CD4-positive, alpha-beta memory T cell (primary cell): ENCODE measurements around the gene FGR. TPM values are rescaled to one million over a fixed set of nuclear protein-coding genes. Genes with fewer than 3 reads are reported as not detected.

Experiments used
- CTCF ChIA-PET: fragments of 350-600 bp; sonication (Branson Sonifier 250); formaldehyde crosslinking; loops from one replicate; lab custom pipeline; 2021; ENCODE audit warnings: inconsistent platforms; ENCODE audit not compliant: partially characterized antibody; lab: Charles Lee
- POLR2A ChIA-PET: fragments of 350-600 bp; sonication (Branson Sonifier 250); formaldehyde crosslinking; loops from one replicate; lab custom pipeline; 2021; ENCODE audit not compliant: partially characterized antibody; lab: Charles Lee
- DNase-seq, 5 donors: peaks; one replicate each; pipeline versions ENCODE4 v3.0.0 to v3.0.0-alpha.2; 2020 to 2022; ENCODE audit warnings: mixed read lengths in 1 of 5
- H3K27ac ChIP-seq: one replicate; pipeline ENCODE4 v1.7.0; 2013; ENCODE audit warnings: low read depth, low read length
- H3K27me3 ChIP-seq: 2 replicates; pipeline ENCODE4 v1.7.0; 2013; ENCODE audit warnings: mild to moderate bottlenecking, low read length, moderate library complexity; ENCODE audit not compliant: insufficient read depth
- H3K36me3 ChIP-seq: 2 replicates; pipeline ENCODE4 v1.7.0; 2013; ENCODE audit warnings: mild to moderate bottlenecking, low read length, moderate library complexity; ENCODE audit not compliant: insufficient read depth
- H3K4me1 ChIP-seq: 2 replicates; pipeline ENCODE4 v1.7.0; 2013; ENCODE audit warnings: mild to moderate bottlenecking, low read length, moderate library complexity; ENCODE audit not compliant: insufficient read depth
- H3K4me3 ChIP-seq, 2 donors: one replicate each; pipeline ENCODE4 v1.7.0; 2013; ENCODE audit warnings: low read length in 2 of 2, mild to moderate bottlenecking in 1 of 2
- H3K9me3 ChIP-seq, 2 donors: one replicate each; pipeline ENCODE4 v1.7.0; 2013; ENCODE audit warnings: low read length in 2 of 2, control low read depth in 1 of 2; ENCODE audit not compliant: control insufficient read depth in 1 of 2
- H3K27ac Mint-ChIP-seq, 7 donors: one replicate each; pipeline ENCODE4 v1.8.0; 2020 to 2021; ENCODE audit warnings: mixed read lengths in 7 of 7, mild to moderate bottlenecking in 6 of 7, inconsistent platforms in 3 of 7, moderate library complexity in 3 of 7
- H3K27me3 Mint-ChIP-seq, 2 donors: one replicate each; pipeline ENCODE4 v1.8.0; 2020 to 2021; ENCODE audit warnings: mixed read lengths in 2 of 2
- H3K36me3 Mint-ChIP-seq, 2 donors: one replicate each; pipeline ENCODE4 v1.8.0; 2020 to 2021; ENCODE audit warnings: mixed read lengths in 2 of 2, inconsistent platforms in 1 of 2, mild to moderate bottlenecking in 1 of 2
- H3K4me1 Mint-ChIP-seq, 4 donors: one replicate each; pipeline ENCODE4 v1.8.0; 2020 to 2021; ENCODE audit warnings: mixed read lengths in 4 of 4, mild to moderate bottlenecking in 1 of 4
- H3K4me3 Mint-ChIP-seq, 8 donors: one replicate each; pipeline ENCODE4 v1.8.0; 2020 to 2021; ENCODE audit warnings: mixed read lengths in 8 of 8, mild to moderate bottlenecking in 7 of 8, moderate library complexity in 6 of 8, inconsistent platforms in 3 of 8
- H3K9me3 Mint-ChIP-seq, 8 donors: one replicate each; pipeline ENCODE4 v1.8.0; 2020 to 2021; ENCODE audit warnings: mixed read lengths in 8 of 8, mild to moderate bottlenecking in 5 of 8, inconsistent platforms in 3 of 8, moderate library complexity in 1 of 8
- intact Hi-C: fragments of 100-400 bp; cut with micrococcal nuclease; formaldehyde crosslinking; loops from one replicate; pipeline ENCODE4 v1.15.1; 2023
- polyA plus RNA-seq, 2 donors: library from polyadenylated mRNA; unstranded; fragments of 300-500 nt; fragmentation: Illumina TruSeq; gene quantifications; one replicate each; pipeline ENCODE4 v1.2.3, GENCODE V29; 2021
- total RNA-seq, 2 experiments: library from RNA; stranded (reverse); gene quantifications; one replicate each; pipeline ENCODE4 v1.2.3, GENCODE V29; 2021

Gene FGR
- total and polyA plus RNA-seq, 4 experiments from 2014 or later = 0.12 to 2.9 (median 1.4) TPM

GRCh38 chr1:27666791-27667254, 31.8 kb upstream of the FGR start:
- Histone ChIP-seq H3K4me3 (no peak overlapping the region), H3K9me3 (no peaks in the 10 kb centered on the region), H3K27ac (no peak overlapping the region), H3K4me1 (peaks cover 50% of the 10 kb centered on the region), H3K36me3 (peaks cover 5% of the 10 kb centered on the region), H3K27me3 (no peaks in the 10 kb centered on the region)
- H3K27me3 Mint-ChIP-seq = no peaks in the 10 kb centered on the region
- H3K36me3 Mint-ChIP-seq = peaks cover 14 to 18% of the 10 kb centered on the region in 2 donors
- intact Hi-C loops = no loop called here
- no peaks in the 10 kb centered on the region for H3K9me3 Mint-ChIP-seq
- ChIA-PET CTCF (interaction anchor here (0.7 to 13.1 kb wide), 5 partner anchors 54 to 526 kb away, joined by 3 to 550 read pairs (median 5); partner anchors contain the start of genes AHDC1, FAM76A and STX12), POLR2A (interaction anchor here (0.6 to 6.9 kb wide), 2 partner anchors 54 to 146 kb away, joined by 3 to 237 read pairs; no protein-coding TSS in a partner anchor)
- no peak overlapping the region for H3K4me3 Mint-ChIP-seq
- H3K4me1 Mint-ChIP-seq = peaks cover 31 to 46% (median 39%) of the 10 kb centered on the region in 4 donors
- H3K27ac Mint-ChIP-seq = peak overlapping the region in 3 of 7 donors; percentile 7 to 72 (median 53)
- no peak for DNase-seq

DNA sequence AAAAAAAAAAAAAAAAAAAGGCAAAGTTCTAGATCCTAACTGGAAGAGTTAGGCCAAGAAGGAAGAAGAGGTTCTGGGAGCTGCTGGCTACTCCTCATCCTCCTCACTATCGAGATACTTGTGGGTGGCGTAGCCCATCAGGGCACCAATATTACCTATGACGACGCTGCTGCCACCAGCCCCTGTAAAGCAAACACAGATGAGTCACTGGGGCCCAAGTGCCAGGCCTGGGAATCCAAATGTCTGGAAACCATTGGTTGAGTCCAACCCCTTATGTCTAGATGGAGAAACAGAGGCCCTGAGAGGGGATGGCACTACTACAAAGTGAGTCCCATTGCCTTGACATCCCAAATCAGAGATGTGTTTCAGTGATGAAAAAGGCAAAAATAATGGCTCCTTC, 31.3 kb upstream of the FGR start:
- H3K27me3 ChIP-seq = no peaks in the 10 kb centered on the region
- POLR2A ChIA-PET = interaction anchor here (0.6 to 6.9 kb wide), 2 partner anchors 53 to 145 kb away, joined by 3 to 237 read pairs; no protein-coding TSS in a partner anchor
- H3K9me3 Mint-ChIP-seq = peaks cover 0 to under 1% (median 0%) of the 10 kb centered on the region in 8 donors
- H3K27ac ChIP-seq = no peak overlapping the region
- H3K27me3 Mint-ChIP-seq = no peaks in the 10 kb centered on the region
- no peak for DNase-seq
- CTCF ChIA-PET = interaction anchor here (1.6 to 13.1 kb wide), 4 partner anchors 16 to 110 kb away, joined by 5 to 550 read pairs (median 10); partner anchors contain the start of genes AHDC1 and FAM76A
- no peak overlapping the region for H3K4me3 ChIP-seq
- peaks cover 14 to 18% of the 10 kb centered on the region in 2 donors for H3K36me3 Mint-ChIP-seq
- intact Hi-C loops = no loop called here
- peaks cover 5% of the 10 kb centered on the region for H3K36me3 ChIP-seq
- no peaks in the 10 kb centered on the region for H3K9me3 ChIP-seq
- peaks cover 50% of the 10 kb centered on the region for H3K4me1 ChIP-seq
- no peak overlapping the region for H3K4me3 Mint-ChIP-seq
- peak overlapping the region in 2 of 7 donors; percentile 7 to 12 for H3K27ac Mint-ChIP-seq
- H3K4me1 Mint-ChIP-seq = peaks cover 32 to 46% (median 40%) of the 10 kb centered on the region in 4 donors

GRCh38 chr1:27665016-27665651, 30.1 kb upstream of the FGR start:
- CTCF ChIA-PET = interaction anchor here (1.1 to 13.1 kb wide), 6 partner anchors 13 to 142 kb away, joined by 3 to 550 read pairs (median 5); partner anchors contain the start of genes AHDC1 and FAM76A
- DNase-seq = no peak
- H3K27me3 Mint-ChIP-seq = no peaks in the 10 kb centered on the region
- no peaks in the 10 kb centered on the region for H3K27me3 ChIP-seq
- H3K4me3 Mint-ChIP-seq = no peak overlapping the region
- no peak overlapping the region for H3K27ac ChIP-seq
- peak overlapping the region in 1 of 7 donors; percentile 25 for H3K27ac Mint-ChIP-seq
- H3K36me3 Mint-ChIP-seq = peaks cover 15 to 18% of the 10 kb centered on the region in 2 donors
- intact Hi-C loops = no loop called here
- H3K9me3 Mint-ChIP-seq = peaks cover 0 to 2% (median 0%) of the 10 kb centered on the region in 8 donors
- no peak overlapping the region for H3K4me3 ChIP-seq
- no peaks in the 10 kb centered on the region for H3K9me3 ChIP-seq
- H3K4me1 Mint-ChIP-seq = peaks cover 35 to 46% (median 41%) of the 10 kb centered on the region in 4 donors
- peaks cover 50% of the 10 kb centered on the region for H3K4me1 ChIP-seq
- peaks cover 5% of the 10 kb centered on the region for H3K36me3 ChIP-seq
- POLR2A ChIA-PET = interaction anchor here (0.6 to 6.9 kb wide), 2 partner anchors 52 to 61 kb away, joined by 3 to 237 read pairs; partner anchors contain the start of gene AHDC1

- Mint-ChIP-seq H3K36me3 (peaks cover 16 to 18% of the 10 kb centered on the region in 2 donors), H3K27ac (no peak overlapping the region), H3K4me3 (no peak overlapping the region), H3K9me3 (peaks cover 0 to 2% (median 0%) of the 10 kb centered on the region in 8 donors), H3K4me1 (peaks cover 35 to 45% (median 41%) of the 10 kb centered on the region in 4 donors), H3K27me3 (no peaks in the 10 kb centered on the region)
- Histone ChIP-seq H3K36me3 (peaks cover 5% of the 10 kb centered on the region), H3K4me1 (peaks cover 46% of the 10 kb centered on the region), H3K27me3 (no peaks in the 10 kb centered on the region), H3K27ac (no peak overlapping the region), H3K4me3 (no peak overlapping the region), H3K9me3 (no peaks in the 10 kb centered on the region)
- POLR2A ChIA-PET = interaction anchor here (0.6 to 6.9 kb wide), 4 partner anchors 51 to 851 kb away, joined by 3 to 237 read pairs (median 4); partner anchors contain the start of gene AHDC1
- intact Hi-C loops = no loop called here
- CTCF ChIA-PET = interaction anchor here (1.2 to 13.1 kb wide), 7 partner anchors 14 to 199 kb away, joined by 3 to 550 read pairs (median 7); partner anchors contain the start of gene AHDC1
- no peak for DNase-seq
These were observed 29.3 kb upstream of the FGR start for GRCh38 chr1:27664291-27664690.

DNA sequence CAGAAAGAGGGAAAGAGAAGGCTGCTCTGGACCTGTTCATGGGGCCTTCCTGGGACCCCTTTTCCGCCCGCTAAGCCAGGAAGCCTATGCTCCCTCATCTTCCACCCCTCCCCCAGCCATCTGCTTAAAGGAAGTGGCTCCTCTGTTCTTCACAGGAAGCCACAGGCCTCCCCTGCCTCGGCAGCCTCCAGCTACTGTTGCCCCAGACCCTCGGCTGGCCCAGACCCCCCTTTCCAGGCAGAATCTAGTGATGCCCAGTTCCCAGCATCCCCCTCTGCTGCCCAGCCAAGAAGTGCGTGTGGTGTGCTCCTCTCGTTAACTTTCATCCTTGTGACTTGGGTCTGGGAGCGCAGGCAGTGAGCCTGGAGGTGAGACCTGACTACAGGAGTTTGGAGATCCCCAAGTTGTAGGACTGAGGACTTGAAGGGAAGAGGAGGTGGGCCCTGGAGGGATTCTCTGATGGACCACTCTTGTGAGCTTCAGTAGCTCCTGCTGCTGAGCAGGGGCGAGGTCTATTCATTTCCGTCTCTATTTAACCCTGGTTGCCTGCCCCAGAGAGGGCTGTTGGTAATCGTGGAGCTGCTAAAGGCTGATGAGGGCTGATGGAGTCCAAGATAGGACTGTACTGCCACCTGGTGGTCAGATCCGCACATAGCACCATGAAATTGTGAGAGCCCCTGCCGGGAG, 27.9 kb upstream of the FGR start:
- peaks cover 14 to 18% of the 10 kb centered on the region in 2 donors for H3K36me3 Mint-ChIP-seq
- peak overlapping the region; percentile 76 for H3K27ac ChIP-seq
- ChIA-PET CTCF (interaction anchor here (0.7 to 13.1 kb wide), 36 partner anchors 9 to 368 kb away, joined by 3 to 550 read pairs (median 6); partner anchors contain the start of genes AHDC1, FAM76A, IFI6 and STX12), POLR2A (interaction anchor here (0.5 to 6.9 kb wide), 33 partner anchors 9 to 363 kb away, joined by 3 to 237 read pairs (median 6); partner anchors contain the start of genes AHDC1, FAM76A, IFI6 and MAP3K6)
- H3K27me3 Mint-ChIP-seq = no peaks in the 10 kb centered on the region
- H3K4me3 ChIP-seq = peak overlapping the region; percentile 18 to 49
- no peaks in the 10 kb centered on the region for H3K27me3 ChIP-seq
- H3K4me1 ChIP-seq = peaks cover 50% of the 10 kb centered on the region
- H3K9me3 ChIP-seq = no peaks in the 10 kb centered on the region
- H3K9me3 Mint-ChIP-seq = peaks cover 0 to 2% (median 0%) of the 10 kb centered on the region in 8 donors
- H3K4me1 Mint-ChIP-seq = peaks cover 41 to 50% (median 46%) of the 10 kb centered on the region in 4 donors
- H3K36me3 ChIP-seq = peaks cover 5% of the 10 kb centered on the region
- H3K4me3 Mint-ChIP-seq = peak overlapping the region; percentile 69 to 93 (median 84)
- intact Hi-C loops = loop anchor here (1.0 to 2.0 kb wide), 9 partner anchors 19 to 362 kb away; partner anchors contain the start of genes GPR3 and WASF2
- H3K27ac Mint-ChIP-seq = peak overlapping the region; percentile 95 to 100 (median 98)
- peak; percentile 85 to 89 (median 87) for DNase-seq

- Mint-ChIP-seq H3K4me1 (peaks cover 41 to 50% (median 46%) of the 10 kb centered on the region in 4 donors), H3K27me3 (no peaks in the 10 kb centered on the region), H3K9me3 (peaks cover 0 to 2% (median 0%) of the 10 kb centered on the region in 8 donors), H3K4me3 (peak overlapping the region; percentile 69 to 93 (median 84)), H3K27ac (peak overlapping the region; percentile 95 to 100 (median 98)), H3K36me3 (peaks cover 12 to 14% of the 10 kb centered on the region in 2 donors)
- intact Hi-C loops = loop anchor here (2.0 kb wide), 1 partner anchor 245 kb away; no protein-coding TSS in a partner anchor
- DNase-seq = no peak
- peaks cover 5% of the 10 kb centered on the region for H3K36me3 ChIP-seq
- H3K27me3 ChIP-seq = no peaks in the 10 kb centered on the region
- H3K27ac ChIP-seq = peak overlapping the region; percentile 76
- ChIA-PET POLR2A (interaction anchor here (0.9 to 6.9 kb wide), 25 partner anchors 10 to 362 kb away, joined by 3 to 237 read pairs (median 7); partner anchors contain the start of genes AHDC1, IFI6, MAP3K6 and WASF2), CTCF (interaction anchor here (0.7 to 13.1 kb wide), 23 partner anchors 9 to 366 kb away, joined by 3 to 550 read pairs (median 7); partner anchors contain the start of genes AHDC1, FAM76A, IFI6 and SYTL1)
- no peaks in the 10 kb centered on the region for H3K9me3 ChIP-seq
- peaks cover 50% of the 10 kb centered on the region for H3K4me1 ChIP-seq
- H3K4me3 ChIP-seq = peak overlapping the region; percentile 18 to 49
These were observed 27.3 kb upstream of the FGR start for GRCh38 chr1:27662261-27662660.
